ENCODE measurements around the gene ZNF2. TPM values are rescaled to one million over a fixed set of nuclear protein-coding genes. Genes with fewer than 3 reads are reported as not detected.

ZNF2 gene
- total and polyA plus RNA-seq, 2 of the 13 experiments (the other 11 are each of a cell fraction or from before 2014, with no cell fraction given), result 4.3 to 6.1 TPM

- TF ChIP-seq ZBTB37 (CRISPR knock-in tag; IDR thresholded peaks at IDR 0.05) (no peak), IRF9 (CRISPR knock-in tag; IDR thresholded peaks at IDR 0.05; ENCODE audit: borderline replicate concordance) (peak; percentile 97), RFXAP (CRISPR knock-in tag; IDR thresholded peaks at IDR 0.05; ENCODE audit: borderline replicate concordance) (no peak), ZNF232 (CRISPR knock-in tag; IDR thresholded peaks at IDR 0.05; ENCODE audit: borderline replicate concordance) (peak; percentile 13; the same call in 1 of the 2 replicates), TEF (CRISPR knock-in tag; IDR thresholded peaks at IDR 0.05) (peak; percentile 50; the same call in 1 of the 2 replicates), ZFP82 (CRISPR knock-in tag; IDR thresholded peaks at IDR 0.05; ENCODE audit: borderline replicate concordance) (0 out of 2 replicates have a peak, but pooled peaks have one; percentile 88), GPN1 (CRISPR knock-in tag; IDR thresholded peaks at IDR 0.05; ENCODE audit: borderline replicate concordance) (no peak; the same call in 1 of the 2 replicates), ZNF724P (CRISPR knock-in tag; IDR thresholded peaks at IDR 0.05; ENCODE audit: borderline replicate concordance) (peak; percentile 90; the same call in 1 of the 2 replicates), TRAFD1 (CRISPR knock-in tag; IDR thresholded peaks at IDR 0.05; ENCODE audit: borderline replicate concordance) (peak; percentile 96; the same call in 1 of the 2 replicates), ZBTB44 (CRISPR knock-in tag; IDR thresholded peaks at IDR 0.05) (peak; percentile 12; the same call in 1 of the 2 replicates), AHR (CRISPR knock-in tag; IDR thresholded peaks at IDR 0.05) (0 out of 2 replicates have a peak, but pooled peaks have one; percentile 41), KDM4B (CRISPR knock-in tag; IDR thresholded peaks at IDR 0.05) (no peak), ZNF446 (CRISPR knock-in tag; IDR thresholded peaks at IDR 0.05) (0 out of 2 replicates have a peak, but pooled peaks have one; percentile 49), DRAP1 (CRISPR knock-in tag; IDR thresholded peaks at IDR 0.05) (peak; percentile 81), MAF1 (CRISPR knock-in tag; IDR thresholded peaks at IDR 0.05; ENCODE audit: borderline replicate concordance) (no peak; the same call in 1 of the 2 replicates), BRCA1 (CRISPR knock-in tag; IDR thresholded peaks at IDR 0.05) (peak; percentile 48; the same call in 1 of the 2 replicates), STAT5B (CRISPR knock-in tag; IDR thresholded peaks at IDR 0.05) (no peak; the same call in 1 of the 2 replicates), ZNF382 (CRISPR knock-in tag; IDR thresholded peaks at IDR 0.05; ENCODE audit: borderline replicate concordance) (no peak), RFXANK (CRISPR knock-in tag; IDR thresholded peaks at IDR 0.05) (peak; percentile 62; the same call in 1 of the 2 replicates), TRIM24 (CRISPR knock-in tag; IDR thresholded peaks at IDR 0.05) (no peak)
These were observed at the start of gene ZNF2 (continued) for GRCh38 chr2:95165371-95166064.

Measured in HepG2 (cell line).